H9 (cell line): ENCODE data around the gene FGF11. TPM values are rescaled to one million over a fixed set of nuclear protein-coding genes. Genes with fewer than 3 reads are reported as not detected.
A peak's percentile ranks its signal among the peaks of the same experiment; 100 is the strongest.

Experiments used
- DNase-seq: peaks from one replicate; pipeline ENCODE4 v3.0.0-alpha.2; 2017
- H2AFZ ChIP-seq: one replicate; pipeline ENCODE4 v1.6.1; 2013; ENCODE audit warnings: mild to moderate bottlenecking, low read length, control low read depth, moderate library complexity
- H2AK5ac ChIP-seq: 2 replicates; pipeline ENCODE4 v1.6.1; 2013; ENCODE audit warnings: low read length, control low read depth, mixed read lengths; ENCODE audit not compliant: insufficient read length
- H2BK120ac ChIP-seq: one replicate; pipeline ENCODE4 v1.6.1; 2013; ENCODE audit warnings: low read depth, mild to moderate bottlenecking, low read length, control low read depth, inconsistent platforms; ENCODE audit not compliant: poor library complexity, severe bottlenecking
- H2BK12ac ChIP-seq: 2 replicates; pipeline ENCODE4 v1.6.1; 2013; ENCODE audit warnings: low read length, control low read depth, mixed read lengths, low read depth; ENCODE audit not compliant: insufficient read length
- H2BK15ac ChIP-seq: 2 replicates; pipeline ENCODE4 v1.6.1; 2013; ENCODE audit warnings: low read depth, low read length, control low read depth
- H2BK20ac ChIP-seq: one replicate; pipeline ENCODE4 v1.6.1; 2013; ENCODE audit warnings: low read depth, mild to moderate bottlenecking, low read length, control low read depth, inconsistent platforms; ENCODE audit not compliant: poor library complexity, severe bottlenecking
- H2BK5ac ChIP-seq: 2 replicates; pipeline ENCODE4 v1.6.1; 2013; ENCODE audit warnings: low read length, control low read depth, mixed read lengths; ENCODE audit not compliant: insufficient read length
- H3K14ac ChIP-seq: 2 replicates; pipeline ENCODE4 v1.6.1; 2013; ENCODE audit warnings: low read length, control low read depth; ENCODE audit not compliant: insufficient read depth
- H3K18ac ChIP-seq: 2 replicates; pipeline ENCODE4 v1.6.1; 2013; ENCODE audit warnings: low read depth, mild to moderate bottlenecking, mixed read lengths, low read length, control low read depth; ENCODE audit not compliant: insufficient read length
- H3K23ac ChIP-seq: 2 replicates; pipeline ENCODE4 v1.6.1; 2013; ENCODE audit warnings: low read length, control low read depth, mixed read lengths, low read depth; ENCODE audit not compliant: insufficient read length
- H3K23me2 ChIP-seq: 2 replicates; pipeline ENCODE4 v1.6.1; 2013; ENCODE audit warnings: low read depth, mild to moderate bottlenecking, mixed read lengths, low read length, control low read depth; ENCODE audit not compliant: insufficient read length, poor library complexity, severe bottlenecking
- H3K27ac ChIP-seq: 2 replicates; pipeline ENCODE4 v1.5.1; 2013; ENCODE audit warnings: low read length, control low read depth, mixed read lengths, low read depth; ENCODE audit not compliant: insufficient read length
- H3K27me3 ChIP-seq: 2 replicates; pipeline ENCODE4 v1.6.1; 2013; ENCODE audit warnings: low read length, control low read depth, inconsistent platforms; ENCODE audit not compliant: insufficient read depth
- H3K4ac ChIP-seq: 2 replicates; pipeline ENCODE4 v1.6.1; 2013; ENCODE audit warnings: low read depth, mild to moderate bottlenecking, control low read depth, inconsistent platforms, low read length, moderate library complexity
- H3K4me1 ChIP-seq: 2 replicates; pipeline ENCODE4 v1.6.1; 2013; ENCODE audit warnings: low read length, control low read depth, inconsistent platforms; ENCODE audit not compliant: insufficient read depth
- H3K4me2 ChIP-seq: 2 replicates; pipeline ENCODE4 v1.6.1; 2013; ENCODE audit warnings: low read length, control low read depth, mixed read lengths; ENCODE audit not compliant: insufficient read length, insufficient read depth
- H3K56ac ChIP-seq: 2 replicates; pipeline ENCODE4 v1.6.1; 2013; ENCODE audit warnings: low read depth, mild to moderate bottlenecking, mixed read lengths, low read length, control low read depth; ENCODE audit not compliant: insufficient read length
- H3K79me1 ChIP-seq: 2 replicates; pipeline ENCODE4 v1.6.1; 2013; ENCODE audit warnings: low read depth, mild to moderate bottlenecking, moderate library complexity, low read length, control low read depth, inconsistent platforms; ENCODE audit not compliant: insufficient read depth, poor library complexity, severe bottlenecking
- H3K79me2 ChIP-seq: 2 replicates; pipeline ENCODE4 v1.6.1; 2013; ENCODE audit warnings: low read length, control low read depth, inconsistent platforms; ENCODE audit not compliant: insufficient read depth
- H3K9ac ChIP-seq: 2 replicates; pipeline ENCODE4 v1.6.1; 2013; ENCODE audit warnings: low read length, control low read depth, mixed read lengths; ENCODE audit not compliant: insufficient read length; ENCODE audit errors: extremely low read depth
- H3K9me3 ChIP-seq: one replicate; pipeline ENCODE4 v1.6.1; 2013; ENCODE audit warnings: low read depth, low read length, inconsistent platforms; ENCODE audit not compliant: control insufficient read depth
- H3T11ph ChIP-seq: one replicate; pipeline ENCODE4 v1.6.1; 2013; ENCODE audit warnings: mild to moderate bottlenecking, low read length, control low read depth, inconsistent platforms
- H4K20me1 ChIP-seq: one replicate; pipeline ENCODE4 v1.6.1; 2013; ENCODE audit not compliant: control insufficient read depth, insufficient read length, insufficient read depth
- H4K5ac ChIP-seq: 2 replicates; pipeline ENCODE4 v1.6.1; 2013; ENCODE audit warnings: low read depth, mild to moderate bottlenecking, mixed read lengths, low read length, control low read depth; ENCODE audit not compliant: insufficient read length
- H4K8ac ChIP-seq: replicated peaks from 2 replicates; pipeline ENCODE4 v1.6.1; 2013; ENCODE audit warnings: low read length, control low read depth, mixed read lengths, low read depth; ENCODE audit not compliant: insufficient read length
- H4K91ac ChIP-seq: 2 replicates; pipeline ENCODE4 v1.6.1; 2013; ENCODE audit warnings: low read depth, mild to moderate bottlenecking, moderate library complexity, mixed read lengths, low read length, control low read depth; ENCODE audit not compliant: insufficient read length
- H3K27ac Mint-ChIP-seq, 3 experiments: 2 replicates in 2 of 3; 3 replicates in 1 of 3; pipeline ENCODE4 v1.8.0; 2020 to 2021; ENCODE audit warnings: mixed read lengths in 3 of 3, mild to moderate bottlenecking in 1 of 3, moderate library complexity in 1 of 3
- H3K27me3 Mint-ChIP-seq: 2 replicates; pipeline ENCODE4 v1.8.0; 2021; ENCODE audit warnings: low read depth, mild to moderate bottlenecking, moderate library complexity, mixed read lengths
- H3K36me3 Mint-ChIP-seq, 3 experiments: 2 replicates in 2 of 3; 3 replicates in 1 of 3; pipeline ENCODE4 v1.8.0; 2020 to 2021; ENCODE audit warnings: low read depth in 3 of 3, mixed read lengths in 3 of 3; ENCODE audit not compliant: insufficient read depth in 1 of 3
- H3K4me1 Mint-ChIP-seq, 2 experiments: 2 replicates each; pipeline ENCODE4 v1.8.0; 2020; ENCODE audit warnings: mixed read lengths in 2 of 2
- H3K4me3 Mint-ChIP-seq, 2 experiments: 2 replicates in 1 of 2; 3 replicates in 1 of 2; pipeline ENCODE4 v1.8.0; 2020 to 2021; ENCODE audit warnings: mild to moderate bottlenecking in 2 of 2, mixed read lengths in 2 of 2, moderate library complexity in 1 of 2
- H3K9me3 Mint-ChIP-seq, 2 experiments: 2 replicates in 1 of 2; 3 replicates in 1 of 2; pipeline ENCODE4 v1.8.0; 2020; ENCODE audit warnings: mild to moderate bottlenecking in 2 of 2, mixed read lengths in 2 of 2, moderate library complexity in 1 of 2
- WGBS: extraction: QIAGEN DNeasy Blood & Tissue Kit; methylation state at CpG from one replicate; pipeline ENCODE4 v1.1.7; 2013; ENCODE audit warnings: missing lambda C conversion rate, low lambda C conversion rate, mixed read lengths; ENCODE audit not compliant: insufficient read length; ENCODE audit errors: extremely low coverage; 5-methylcytosine and 5-hydroxymethylcytosine counted together
- total RNA-seq: library from RNA; stranded (reverse); gene quantifications from 2 replicates; pipeline ENCODE4 v1.2.1, GENCODE V29; 2021
- TF ChIP-seq, protein P1 (sequence below): fragments of 200-600 bp; sonication (generic); conservative IDR thresholded peaks from 3 replicates; pipeline ENCODE4 v1.8.0; 2021; ENCODE audit warnings: antibody characterized with exemption, mild to moderate bottlenecking

Gene FGF11
- total RNA-seq, 1 experiment from 2014 or later: 15.2 TPM

DNA sequence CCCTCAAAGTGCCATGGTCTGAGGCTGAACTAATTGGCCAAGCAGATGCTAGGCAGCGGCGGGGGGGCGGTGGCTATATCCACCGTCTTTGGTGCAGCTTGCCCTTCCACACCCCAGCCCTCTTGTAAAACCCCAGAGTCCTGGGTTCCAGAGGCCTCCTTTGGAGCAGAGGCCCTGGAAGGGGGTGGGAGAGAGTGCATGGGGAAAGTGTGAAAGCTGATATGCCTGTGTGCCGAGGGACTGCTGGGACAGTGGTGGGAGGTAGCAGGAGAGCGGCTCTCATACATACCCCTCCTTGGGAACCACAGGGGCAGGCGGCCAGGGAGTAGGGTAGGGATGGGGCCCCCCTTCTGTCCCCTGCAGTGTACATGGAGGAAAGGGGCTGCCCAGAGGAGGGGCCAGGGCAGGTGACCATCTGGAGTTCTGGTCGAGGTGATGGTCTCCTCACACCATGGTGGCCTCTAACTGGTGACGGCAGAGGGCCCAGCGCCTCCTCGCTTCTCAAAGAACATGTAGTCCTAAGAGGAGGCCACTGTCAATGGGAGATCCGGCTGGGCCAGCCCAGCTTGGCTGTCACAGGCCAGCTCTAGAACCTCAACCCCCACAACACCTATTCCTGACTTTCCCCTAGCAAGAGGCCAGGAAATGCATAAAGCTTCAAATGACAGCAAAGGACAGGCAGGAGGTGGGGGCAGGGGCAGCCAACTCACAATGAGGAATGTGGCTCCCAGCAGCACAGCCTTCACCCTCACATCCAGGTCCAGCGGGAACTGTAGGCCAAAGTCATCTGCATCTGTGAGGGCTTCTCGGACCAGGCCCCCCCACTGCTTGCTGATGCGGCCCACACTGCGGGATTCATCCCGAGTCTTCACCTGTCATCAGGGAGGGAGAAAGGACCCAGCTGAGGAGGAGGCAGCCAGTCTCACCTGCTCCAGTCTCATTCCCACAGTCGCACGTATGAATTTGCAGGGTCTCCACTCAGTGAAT is 49.1 kb upstream of the FGF11 start:
- DNase-seq: peak; percentile 46
- no peak overlapping the region for H3K18ac ChIP-seq
- H3K27ac Mint-ChIP-seq: no peak overlapping the region; a peak in 1 of 7 replicates
- no peak overlapping the region for H4K91ac ChIP-seq
- H4K5ac ChIP-seq: no peak overlapping the region
- no peak overlapping the region for H3K27ac ChIP-seq
- H3K27me3 Mint-ChIP-seq: peaks cover 2% of the 10 kb centered on the region
- H3K79me2 ChIP-seq: no peaks in the 10 kb centered on the region
- no peak overlapping the region for H3K9ac ChIP-seq
- no peak overlapping the region for H2AK5ac ChIP-seq
- no peak overlapping the region for H3T11ph ChIP-seq
- H3K4me1 ChIP-seq: peaks cover 7% of the 10 kb centered on the region; the same call in 1 of the 2 replicates
- no peak overlapping the region; a peak in 1 of 5 replicates for H3K4me3 Mint-ChIP-seq
- H3K9me3 ChIP-seq: no peaks in the 10 kb centered on the region
- no peak overlapping the region for H3K23ac ChIP-seq
- H2AFZ ChIP-seq: no peak overlapping the region
- no peaks in the 10 kb centered on the region for H3K79me1 ChIP-seq
- no peak overlapping the region for H3K56ac ChIP-seq
- H2BK120ac ChIP-seq: no peak overlapping the region
- peaks cover 2% of the 10 kb centered on the region for H4K20me1 ChIP-seq
- peaks cover 27 to 56% (median 41%) of the 10 kb centered on the region in 3 experiments for H3K36me3 Mint-ChIP-seq
- H3K4ac ChIP-seq: no peak overlapping the region
- H3K23me2 ChIP-seq: peaks cover 12% of the 10 kb centered on the region
- H4K8ac ChIP-seq: no peak overlapping the region
- H2BK5ac ChIP-seq: no peak overlapping the region
- H3K27me3 ChIP-seq: no peaks in the 10 kb centered on the region
- no peak overlapping the region for H2BK15ac ChIP-seq
- TF ChIP-seq, protein P1, sequence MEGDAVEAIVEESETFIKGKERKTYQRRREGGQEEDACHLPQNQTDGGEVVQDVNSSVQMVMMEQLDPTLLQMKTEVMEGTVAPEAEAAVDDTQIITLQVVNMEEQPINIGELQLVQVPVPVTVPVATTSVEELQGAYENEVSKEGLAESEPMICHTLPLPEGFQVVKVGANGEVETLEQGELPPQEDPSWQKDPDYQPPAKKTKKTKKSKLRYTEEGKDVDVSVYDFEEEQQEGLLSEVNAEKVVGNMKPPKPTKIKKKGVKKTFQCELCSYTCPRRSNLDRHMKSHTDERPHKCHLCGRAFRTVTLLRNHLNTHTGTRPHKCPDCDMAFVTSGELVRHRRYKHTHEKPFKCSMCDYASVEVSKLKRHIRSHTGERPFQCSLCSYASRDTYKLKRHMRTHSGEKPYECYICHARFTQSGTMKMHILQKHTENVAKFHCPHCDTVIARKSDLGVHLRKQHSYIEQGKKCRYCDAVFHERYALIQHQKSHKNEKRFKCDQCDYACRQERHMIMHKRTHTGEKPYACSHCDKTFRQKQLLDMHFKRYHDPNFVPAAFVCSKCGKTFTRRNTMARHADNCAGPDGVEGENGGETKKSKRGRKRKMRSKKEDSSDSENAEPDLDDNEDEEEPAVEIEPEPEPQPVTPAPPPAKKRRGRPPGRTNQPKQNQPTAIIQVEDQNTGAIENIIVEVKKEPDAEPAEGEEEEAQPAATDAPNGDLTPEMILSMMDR: no peak
- no CpG with 5 or more reads among the region's 19 CpGs for WGBS
- no peak overlapping the region for H3K14ac ChIP-seq
- no peak overlapping the region for H2BK20ac ChIP-seq
- no peak overlapping the region for H2BK12ac ChIP-seq
- H3K9me3 Mint-ChIP-seq: no peaks in the 10 kb centered on the region; a peak in 1 of 5 replicates
- H3K4me2 ChIP-seq: no peak overlapping the region
- peaks cover 22% of the 10 kb centered on the region in 2 experiments for H3K4me1 Mint-ChIP-seq
